Activated T-cell treated with anti-CD3 and anti-CD28 coated beads, Interleukin-2, amount 50 U/mL, for 24 hours (primary cell): Measurements from ENCODE around the gene SNX14.
A peak's percentile ranks its signal among the peaks of the same experiment; 100 is the strongest.
"Not testable (repeated sequence)": the region's sequence is repeated elsewhere in the genome, so short reads cannot be mapped to it uniquely, and the experiment has no call there.

Experiments
- DNase-seq: peaks from one replicate; pipeline ENCODE4 v3.0.0-alpha.2; 2020
- H3K27ac Mint-ChIP-seq: 2 replicates; pipeline ENCODE4 v1.8.0; 2020; ENCODE audit warnings: mild to moderate bottlenecking, mixed read lengths
- H3K27me3 Mint-ChIP-seq: 2 replicates; pipeline ENCODE4 v1.8.0; 2020; ENCODE audit warnings: mixed read lengths
- H3K36me3 Mint-ChIP-seq: 2 replicates; pipeline ENCODE4 v1.8.0; 2020; ENCODE audit warnings: low read depth, mixed read lengths
- H3K4me1 Mint-ChIP-seq: 2 replicates; pipeline ENCODE4 v1.8.0; 2020; ENCODE audit warnings: low read depth, mixed read lengths
- H3K4me3 Mint-ChIP-seq: 2 replicates; pipeline ENCODE4 v1.8.0; 2020; ENCODE audit warnings: mild to moderate bottlenecking, moderate library complexity, mixed read lengths
- H3K9me3 Mint-ChIP-seq: 2 replicates; pipeline ENCODE4 v1.8.0; 2020; ENCODE audit warnings: mixed read lengths

SNX14 gene

GRCh38 chr6:85610182-85610895 is 16.7 kb upstream of the SNX14 start:
- no peaks in the 10 kb centered on the region for H3K9me3 Mint-ChIP-seq
- peaks cover 97% of the 10 kb centered on the region for H3K36me3 Mint-ChIP-seq
- H3K27me3 Mint-ChIP-seq, result no peaks in the 10 kb centered on the region
- H3K4me3 Mint-ChIP-seq, result no peak overlapping the region
- H3K4me1 Mint-ChIP-seq, result peaks cover 20% of the 10 kb centered on the region
- peak overlapping the region; percentile 31 for H3K27ac Mint-ChIP-seq
- no peak for DNase-seq

DNA sequence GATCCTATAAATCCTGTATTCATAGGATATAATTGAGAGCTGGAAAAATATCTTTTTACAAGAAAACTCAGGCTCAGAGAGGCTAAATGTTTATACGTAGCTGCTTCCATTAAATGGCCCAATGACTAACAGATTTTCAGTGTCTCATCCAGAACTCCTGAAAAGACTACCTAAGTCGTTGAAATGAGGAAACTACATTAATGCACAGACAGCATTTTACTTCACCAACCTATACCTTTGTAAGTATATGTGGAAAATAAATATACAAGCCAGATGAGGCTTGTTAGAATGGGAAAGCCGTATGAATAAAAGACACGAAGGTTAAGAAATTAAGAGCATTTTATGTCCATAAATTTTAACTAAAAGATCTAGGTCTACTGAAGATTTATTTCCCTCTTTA is 8.4 kb upstream of the SNX14 start:
- Mint-ChIP-seq H3K36me3 (peaks cover 61% of the 10 kb centered on the region), H3K9me3 (no peaks in the 10 kb centered on the region), H3K27ac (no peak overlapping the region), H3K27me3 (no peaks in the 10 kb centered on the region), H3K4me3 (no peak overlapping the region), H3K4me1 (peaks cover 2% of the 10 kb centered on the region)
- no peak for DNase-seq

DNA sequence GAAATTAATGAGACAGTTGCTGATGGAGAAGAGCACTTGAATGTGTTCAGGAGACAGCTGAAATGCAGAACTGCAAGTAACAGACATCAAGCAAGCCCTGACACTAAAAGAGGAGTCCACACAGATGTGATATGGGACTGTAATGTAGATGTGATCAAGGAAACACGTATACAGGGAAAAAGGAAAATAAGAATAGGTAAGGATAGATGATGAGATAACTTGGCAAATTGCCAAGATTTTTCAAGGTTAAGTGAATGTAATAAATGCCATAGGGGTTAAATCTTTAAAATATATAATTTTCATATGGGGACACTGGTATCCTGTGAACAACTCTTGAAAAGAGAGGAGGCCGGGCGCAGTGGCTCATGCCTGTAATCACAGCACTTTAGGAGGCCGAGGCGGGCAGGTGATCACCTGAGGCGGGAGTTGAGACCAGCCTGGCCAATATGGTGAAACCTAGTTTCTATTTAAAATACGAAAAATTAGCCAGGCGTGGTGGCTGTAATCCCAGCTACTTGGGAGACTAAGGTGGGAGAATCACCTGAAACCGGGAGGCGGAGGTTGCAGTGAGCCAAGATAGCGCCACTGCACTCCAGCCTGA is 7.2 kb upstream of the SNX14 start:
- Mint-ChIP-seq H3K4me1 (peaks cover 4% of the 10 kb centered on the region), H3K9me3 (no peaks in the 10 kb centered on the region), H3K27ac (peak overlapping the region; percentile 77), H3K36me3 (peaks cover 49% of the 10 kb centered on the region), H3K27me3 (no peaks in the 10 kb centered on the region), H3K4me3 (no peak overlapping the region)
- no peak for DNase-seq

GRCh38 chr6:85594197-85594930 is 706 bp upstream of the SNX14 start:
- Mint-ChIP-seq H3K4me1 (peaks cover 50% of the 10 kb centered on the region), H3K27me3 (no peaks in the 10 kb centered on the region), H3K4me3 (peak overlapping the region; percentile 85), H3K9me3 (no peaks in the 10 kb centered on the region), H3K27ac (peak overlapping the region; percentile 98), H3K36me3 (peaks cover 41% of the 10 kb centered on the region)
- DNase-seq, result no peak

DNA sequence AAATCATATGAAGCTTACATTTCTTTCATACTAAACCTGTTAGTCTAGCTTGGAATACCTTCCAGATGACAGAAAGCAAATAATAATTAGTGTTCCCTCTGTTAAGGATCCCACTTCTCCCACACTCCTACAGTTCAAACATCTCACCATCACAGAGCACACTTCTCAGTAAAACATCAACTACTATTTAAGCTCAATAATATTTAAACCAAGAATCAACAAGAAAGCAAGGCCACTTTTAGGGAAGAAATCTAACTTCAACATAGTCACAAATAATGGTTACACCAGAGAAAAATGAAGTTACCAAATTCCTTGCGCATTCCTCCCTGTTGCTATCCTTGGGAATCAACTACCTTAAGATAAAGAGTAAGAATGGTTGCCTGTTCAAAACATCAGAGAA is 1.6 kb downstream of the SNX14 start:
- Mint-ChIP-seq H3K4me1 (peaks cover 57% of the 10 kb centered on the region), H3K9me3 (no peaks in the 10 kb centered on the region), H3K4me3 (peak overlapping the region; percentile 85), H3K27ac (peak overlapping the region; percentile 83), H3K27me3 (no peaks in the 10 kb centered on the region), H3K36me3 (peaks cover 52% of the 10 kb centered on the region)
- DNase-seq, result no peak

DNA sequence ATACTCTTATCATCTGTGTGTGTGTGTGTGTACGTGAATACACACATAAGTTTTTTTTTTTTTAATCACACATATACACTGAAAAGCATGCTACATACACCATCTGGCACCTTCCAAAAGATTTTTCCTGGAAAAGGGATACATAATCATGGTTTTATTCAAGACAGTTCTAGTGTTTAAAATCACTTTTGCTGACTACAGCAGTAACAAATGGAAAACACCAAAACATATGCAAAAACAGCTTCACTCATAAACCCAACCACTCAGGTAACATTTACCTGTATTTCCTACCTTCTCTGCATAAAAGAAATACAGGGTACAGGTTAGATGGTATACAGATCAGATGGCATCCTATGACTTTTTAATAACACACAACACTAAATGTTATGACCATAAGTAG is 2.5 kb downstream of the SNX14 start:
- Mint-ChIP-seq H3K4me3 (peak overlapping the region; percentile 46), H3K36me3 (peaks cover 55% of the 10 kb centered on the region), H3K9me3 (no peaks in the 10 kb centered on the region), H3K27ac (no peak overlapping the region), H3K4me1 (peaks cover 58% of the 10 kb centered on the region), H3K27me3 (no peaks in the 10 kb centered on the region)
- DNase-seq, result no peak

DNA sequence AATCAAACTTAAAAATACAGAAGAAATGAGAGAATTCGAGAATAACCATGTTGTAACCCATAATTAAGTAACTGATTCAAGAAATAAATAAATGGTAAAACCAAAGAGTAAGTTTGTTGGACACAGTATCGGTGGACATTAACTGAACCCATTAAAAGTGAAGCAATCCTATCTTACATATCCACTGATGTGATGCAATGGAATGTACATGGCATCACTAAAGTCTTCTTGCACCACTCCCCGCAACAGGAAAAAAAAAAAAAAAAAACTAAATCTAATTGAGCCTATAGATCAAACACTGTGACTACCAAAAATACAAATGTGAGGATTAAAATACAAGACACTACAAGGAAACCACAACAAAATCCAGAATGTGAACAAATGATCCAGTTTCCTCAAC is 7.9 kb downstream of the SNX14 start:
- H3K27ac Mint-ChIP-seq, result no peak overlapping the region
- peaks cover 51% of the 10 kb centered on the region for H3K4me1 Mint-ChIP-seq
- no peak overlapping the region for H3K4me3 Mint-ChIP-seq
- H3K36me3 Mint-ChIP-seq, result peaks cover 80% of the 10 kb centered on the region
- DNase-seq, result no peak
- no peaks in the 10 kb centered on the region for H3K27me3 Mint-ChIP-seq
- peaks cover 29% of the 10 kb centered on the region for H3K9me3 Mint-ChIP-seq

- DNase-seq, H3K27me3 Mint-ChIP-seq, H3K4me3 Mint-ChIP-seq, H3K27ac Mint-ChIP-seq: not testable (repeated sequence)
- Mint-ChIP-seq H3K4me1 (peaks cover 41% of the 10 kb centered on the region), H3K9me3 (peaks cover 29% of the 10 kb centered on the region), H3K36me3 (peaks cover 70% of the 10 kb centered on the region)
Observed at GRCh38 chr6:85582832-85583231, 10.8 kb downstream of the SNX14 start.

GRCh38 chr6:85581572-85581971 is 12.1 kb downstream of the SNX14 start:
- Mint-ChIP-seq H3K36me3 (peaks cover 64% of the 10 kb centered on the region), H3K4me1 (peaks cover 38% of the 10 kb centered on the region)

DNA sequence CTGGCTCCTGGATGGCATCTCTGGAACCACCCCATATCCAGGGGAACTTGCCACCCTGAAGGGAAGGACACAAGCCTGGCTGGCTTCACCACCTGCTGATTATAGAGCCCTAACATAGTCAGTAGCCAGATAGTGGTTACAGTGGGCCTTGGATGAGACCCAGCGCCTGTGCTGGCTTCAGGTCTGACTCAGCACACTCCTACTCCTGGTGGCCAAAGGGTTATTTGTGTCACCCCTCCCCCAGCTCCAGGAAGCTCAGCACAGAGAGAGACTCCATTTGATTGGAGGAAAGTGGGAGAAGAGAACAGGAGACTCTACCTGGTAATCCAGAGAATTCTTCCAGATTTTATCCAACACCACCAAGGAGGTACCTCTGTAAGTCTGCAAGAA is 12.8 kb downstream of the SNX14 start:
- Mint-ChIP-seq H3K4me1 (peaks cover 35% of the 10 kb centered on the region), H3K27ac (no peak overlapping the region), H3K4me3 (no peak overlapping the region), H3K36me3 (peaks cover 61% of the 10 kb centered on the region), H3K9me3 (peaks cover 29% of the 10 kb centered on the region), H3K27me3 (no peaks in the 10 kb centered on the region)
- DNase-seq, result no peak

More at GRCh38 chr6:85581572-85581971, 12.1 kb downstream of the SNX14 start:
- Mint-ChIP-seq H3K4me3 (no peak overlapping the region), H3K27me3 (no peaks in the 10 kb centered on the region), H3K27ac (no peak overlapping the region), H3K9me3 (peaks cover 29% of the 10 kb centered on the region)
- no peak for DNase-seq

DNA sequence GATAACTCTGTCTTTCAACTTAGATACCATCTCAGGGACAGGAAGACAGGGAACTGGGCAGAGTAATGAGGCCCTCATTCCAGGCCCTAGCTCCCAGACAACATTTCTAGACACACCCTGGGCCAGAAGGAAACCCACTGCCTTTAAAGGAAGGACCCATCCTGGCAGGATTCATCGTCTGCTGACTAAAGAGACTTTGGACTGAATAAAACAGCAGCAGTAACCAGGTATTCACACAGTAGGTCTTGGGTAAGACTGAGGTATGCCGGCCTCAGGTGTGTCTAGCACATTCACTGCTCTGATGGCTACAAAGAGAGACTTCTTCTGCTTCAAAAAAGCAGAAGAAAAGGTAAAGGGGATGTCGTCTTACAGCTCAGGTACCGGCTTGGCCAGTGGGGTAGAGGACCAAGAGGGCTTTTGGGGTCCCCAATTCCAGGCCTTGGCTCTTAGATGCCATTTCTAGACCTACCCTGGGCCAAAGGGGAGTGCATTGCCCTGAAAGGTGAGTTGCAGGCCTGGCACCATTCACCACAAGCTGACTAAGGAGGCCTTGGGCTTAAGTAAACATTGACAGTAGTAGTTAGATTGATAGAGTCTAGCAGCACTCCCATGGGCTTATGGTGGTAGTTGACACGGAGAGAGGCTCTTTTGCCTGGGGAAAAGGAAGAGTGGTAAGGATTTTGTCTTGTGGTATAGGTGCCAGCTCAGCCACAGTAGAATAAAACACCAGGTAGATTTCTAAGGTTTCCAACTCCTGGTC is 13.4 kb downstream of the SNX14 start:
- peaks cover 29% of the 10 kb centered on the region for H3K9me3 Mint-ChIP-seq
- H3K4me1 Mint-ChIP-seq, result peaks cover 37% of the 10 kb centered on the region
- no peak for DNase-seq
- H3K4me3 Mint-ChIP-seq, result no peak overlapping the region
- H3K27ac Mint-ChIP-seq, result no peak overlapping the region
- no peaks in the 10 kb centered on the region for H3K27me3 Mint-ChIP-seq
- H3K36me3 Mint-ChIP-seq, result peaks cover 58% of the 10 kb centered on the region

DNA sequence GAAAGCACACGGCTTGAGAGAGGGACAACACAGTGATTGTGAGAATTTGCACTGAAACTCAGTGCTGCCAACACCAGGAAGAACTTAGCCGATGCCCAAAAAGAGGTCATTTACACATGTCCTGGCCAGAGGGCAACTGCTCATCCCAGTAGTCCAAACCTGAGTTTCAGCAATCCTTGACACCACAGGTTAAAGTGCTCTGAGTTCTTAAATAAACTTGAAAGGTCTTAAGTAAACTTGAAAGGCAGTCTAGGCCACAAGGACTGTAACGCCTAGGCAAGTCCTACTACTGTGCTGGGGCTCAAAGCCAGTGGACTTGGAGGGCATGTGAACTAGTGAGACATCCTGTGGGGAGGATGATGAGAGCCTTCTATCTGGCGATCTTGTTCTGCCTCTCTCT is 14.1 kb downstream of the SNX14 start:
- Mint-ChIP-seq H3K4me1 (peaks cover 37% of the 10 kb centered on the region), H3K9me3 (peaks cover 23% of the 10 kb centered on the region), H3K27me3 (no peaks in the 10 kb centered on the region), H3K4me3 (no peak overlapping the region), H3K27ac (no peak overlapping the region), H3K36me3 (peaks cover 51% of the 10 kb centered on the region)
- DNase-seq, result no peak

DNA sequence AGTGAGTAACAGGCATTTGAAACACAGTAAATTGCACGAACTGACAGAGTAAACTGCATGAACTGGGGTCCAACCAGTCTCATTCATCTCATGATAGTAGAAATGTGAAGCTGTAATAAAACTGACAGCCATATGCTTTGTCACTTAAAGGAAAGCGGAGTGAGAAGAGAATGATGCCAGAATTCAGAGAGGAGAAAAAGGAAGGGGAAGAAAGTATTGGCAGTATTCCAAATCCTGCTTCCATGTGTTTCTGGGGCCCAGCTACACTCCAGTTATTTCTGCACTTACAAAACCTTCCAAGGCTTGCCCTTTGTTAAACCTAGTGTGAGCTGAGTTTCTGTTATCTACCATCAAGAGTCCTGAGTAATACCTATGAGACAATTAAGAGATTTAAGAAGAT is 17.2 kb downstream of the SNX14 start:
- Mint-ChIP-seq H3K27ac (no peak overlapping the region), H3K4me1 (peaks cover 26% of the 10 kb centered on the region), H3K9me3 (no peaks in the 10 kb centered on the region), H3K4me3 (no peak overlapping the region), H3K27me3 (no peaks in the 10 kb centered on the region), H3K36me3 (peaks cover 41% of the 10 kb centered on the region)
- DNase-seq, result no peak

GRCh38 chr6:85574932-85575598 is 18.6 kb downstream of the SNX14 start:
- H3K9me3 Mint-ChIP-seq, result no peaks in the 10 kb centered on the region
- no peaks in the 10 kb centered on the region for H3K27me3 Mint-ChIP-seq
- H3K27ac Mint-ChIP-seq, result no peak overlapping the region
- peaks cover 40% of the 10 kb centered on the region for H3K36me3 Mint-ChIP-seq
- H3K4me1 Mint-ChIP-seq, result peaks cover 17% of the 10 kb centered on the region
- DNase-seq, result no peak
- H3K4me3 Mint-ChIP-seq, result no peak overlapping the region
